Measurements from ENCODE around the gene HDAC4.

HDAC4 gene

DNA sequence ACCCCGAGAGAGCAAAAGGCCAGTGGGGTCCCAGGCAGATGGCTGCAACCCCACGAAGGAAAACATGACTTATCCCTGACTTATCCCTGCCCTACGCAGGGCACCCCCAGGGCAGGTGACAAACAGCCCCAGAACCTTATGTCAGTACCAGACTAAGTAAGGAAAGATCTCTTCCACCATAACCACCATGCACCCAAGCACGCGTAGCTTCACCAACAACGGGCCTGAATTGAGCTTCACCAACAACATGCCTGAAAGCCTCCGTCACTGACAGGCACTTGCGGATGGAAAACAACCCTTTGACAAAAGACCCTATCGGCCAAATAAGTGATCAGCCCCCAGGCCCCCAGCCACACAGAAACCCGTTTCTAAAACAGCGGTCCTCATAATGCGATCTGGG lies 34.1 kb downstream of the HDAC4 start:
- no peaks in the 10 kb centered on the region for H3K9me3 ChIP-seq (ENCODE audit: control insufficient read depth, insufficient read depth, low read depth, low read length)
- ChIA-PET CTCF (no interaction called here), POLR2A (no interaction called here)
- TF ChIP-seq MEIS1 (CRISPR knock-in tag; IDR thresholded peaks at IDR 0.05; ENCODE audit: borderline replicate concordance) (no peak), ZNF423 (tag by site-specific recombination; IDR thresholded peaks at IDR 0.05) (no peak), ZNF747 (tag by site-specific recombination; IDR thresholded peaks at IDR 0.05) (no peak), ZNF221 (tag by site-specific recombination; IDR thresholded peaks at IDR 0.05; ENCODE audit: borderline replicate concordance) (no peak), YY2 (tag by site-specific recombination; IDR thresholded peaks at IDR 0.05) (no peak), YY1 (tag by site-specific recombination; IDR thresholded peaks at IDR 0.05) (no peak), ZNF155 (tag by site-specific recombination; IDR thresholded peaks at IDR 0.05) (no peak)
- H3K27ac ChIP-seq (ENCODE audit: extremely low read depth, low read depth, low read length) = no peak overlapping the region
- H3K4me3 ChIP-seq (ENCODE audit: low read depth, low read length) = no peak overlapping the region
- no peaks in the 10 kb centered on the region; the same call in 1 of the 2 replicates for H3K4me1 ChIP-seq (ENCODE audit: control insufficient read depth, insufficient read depth, low read length)
- H3K36me3 ChIP-seq (ENCODE audit: control insufficient read depth in 2 of 2, insufficient read depth in 1 of 2, low read length in 2 of 2) = no peaks in the 10 kb centered on the region

DNA sequence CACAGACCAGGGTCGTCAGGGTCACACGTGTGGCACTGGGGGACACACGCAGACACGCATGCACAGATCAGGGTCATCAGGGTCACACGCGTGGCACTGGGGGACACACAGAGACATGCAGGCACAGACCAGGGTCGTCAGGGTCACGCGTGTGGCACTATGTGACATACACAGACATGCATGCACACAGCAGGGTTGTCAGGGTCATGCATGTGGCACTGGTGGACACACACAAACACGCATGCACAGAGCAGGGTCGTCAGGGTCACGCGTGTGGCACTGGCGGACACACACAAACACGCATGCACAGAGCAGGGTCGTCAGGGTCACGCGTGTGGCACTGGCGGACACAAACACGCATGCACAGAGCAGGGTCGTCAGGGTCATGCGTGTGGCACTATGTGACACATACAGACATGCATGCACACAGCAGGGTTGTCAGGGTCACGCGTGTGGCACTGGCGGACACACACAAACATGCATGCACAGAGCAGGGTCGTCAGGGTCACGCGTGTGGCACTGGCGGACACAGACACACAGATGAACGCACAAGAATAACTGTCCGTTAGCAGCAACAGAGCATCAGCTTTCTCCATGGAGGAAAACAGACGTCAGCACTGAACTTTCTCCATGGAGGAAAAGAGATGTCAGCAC lies 34.9 kb downstream of the HDAC4 start:
- Histone ChIP-seq H3K4me1 (ENCODE audit: control insufficient read depth, insufficient read depth, low read length) (no peaks in the 10 kb centered on the region; the same call in 1 of the 2 replicates), H3K27ac (ENCODE audit: extremely low read depth, low read depth, low read length) (no peak overlapping the region), H3K9me3 (ENCODE audit: control insufficient read depth, insufficient read depth, low read depth, low read length) (no peaks in the 10 kb centered on the region), H3K4me3 (ENCODE audit: low read depth, low read length) (no peak overlapping the region), H3K36me3 (ENCODE audit: control insufficient read depth in 2 of 2, insufficient read depth in 1 of 2, low read length in 2 of 2) (no peaks in the 10 kb centered on the region)
- ChIA-PET POLR2A (no interaction called here), CTCF (no interaction called here)
- TF ChIP-seq ZNF624 (tag by site-specific recombination; IDR thresholded peaks at IDR 0.05) = no peak
- TF ChIP-seq, protein P1, sequence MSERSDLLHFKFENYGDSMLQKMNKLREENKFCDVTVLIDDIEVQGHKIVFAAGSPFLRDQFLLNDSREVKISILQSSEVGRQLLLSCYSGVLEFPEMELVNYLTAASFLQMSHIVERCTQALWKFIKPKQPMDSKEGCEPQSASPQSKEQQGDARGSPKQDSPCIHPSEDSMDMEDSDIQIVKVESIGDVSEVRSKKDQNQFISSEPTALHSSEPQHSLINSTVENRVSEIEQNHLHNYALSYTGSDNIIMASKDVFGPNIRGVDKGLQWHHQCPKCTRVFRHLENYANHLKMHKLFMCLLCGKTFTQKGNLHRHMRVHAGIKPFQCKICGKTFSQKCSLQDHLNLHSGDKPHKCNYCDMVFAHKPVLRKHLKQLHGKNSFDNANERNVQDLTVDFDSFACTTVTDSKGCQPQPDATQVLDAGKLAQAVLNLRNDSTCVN (tag by site-specific recombination; optimal IDR thresholded peaks at IDR 0.05) = no peak
- TF ChIP-seq ZNF670 (tag by site-specific recombination; IDR thresholded peaks at IDR 0.05; ENCODE audit: low read depth) = no peak
- TF ChIP-seq MYNN (tag by site-specific recombination; IDR thresholded peaks at IDR 0.05; ENCODE audit: borderline replicate concordance) = no peak
- TF ChIP-seq ZNF658 (tag by site-specific recombination; IDR thresholded peaks at IDR 0.05) = no peak
- TF ChIP-seq, protein P2, sequence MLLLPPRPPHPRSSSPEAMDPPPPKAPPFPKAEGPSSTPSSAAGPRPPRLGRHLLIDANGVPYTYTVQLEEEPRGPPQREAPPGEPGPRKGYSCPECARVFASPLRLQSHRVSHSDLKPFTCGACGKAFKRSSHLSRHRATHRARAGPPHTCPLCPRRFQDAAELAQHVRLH (tag by site-specific recombination; IDR thresholded peaks at IDR 0.05) = no peak
- no peak for TF ChIP-seq ZBTB1 (tag by site-specific recombination; IDR thresholded peaks at IDR 0.05)
- TF ChIP-seq, protein P3, sequence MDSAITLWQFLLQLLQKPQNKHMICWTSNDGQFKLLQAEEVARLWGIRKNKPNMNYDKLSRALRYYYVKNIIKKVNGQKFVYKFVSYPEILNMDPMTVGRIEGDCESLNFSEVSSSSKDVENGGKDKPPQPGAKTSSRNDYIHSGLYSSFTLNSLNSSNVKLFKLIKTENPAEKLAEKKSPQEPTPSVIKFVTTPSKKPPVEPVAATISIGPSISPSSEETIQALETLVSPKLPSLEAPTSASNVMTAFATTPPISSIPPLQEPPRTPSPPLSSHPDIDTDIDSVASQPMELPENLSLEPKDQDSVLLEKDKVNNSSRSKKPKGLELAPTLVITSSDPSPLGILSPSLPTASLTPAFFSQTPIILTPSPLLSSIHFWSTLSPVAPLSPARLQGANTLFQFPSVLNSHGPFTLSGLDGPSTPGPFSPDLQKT (IDR thresholded peaks at IDR 0.05; ENCODE audit: borderline replicate concordance, low read depth, low read length) = no peak
- TF ChIP-seq KLF10 (tag by site-specific recombination; IDR thresholded peaks at IDR 0.05) = no peak
- no peak for TF ChIP-seq SALL2 (tag by site-specific recombination; IDR thresholded peaks at IDR 0.05; ENCODE audit: borderline replicate concordance)
- TF ChIP-seq, protein P4, sequence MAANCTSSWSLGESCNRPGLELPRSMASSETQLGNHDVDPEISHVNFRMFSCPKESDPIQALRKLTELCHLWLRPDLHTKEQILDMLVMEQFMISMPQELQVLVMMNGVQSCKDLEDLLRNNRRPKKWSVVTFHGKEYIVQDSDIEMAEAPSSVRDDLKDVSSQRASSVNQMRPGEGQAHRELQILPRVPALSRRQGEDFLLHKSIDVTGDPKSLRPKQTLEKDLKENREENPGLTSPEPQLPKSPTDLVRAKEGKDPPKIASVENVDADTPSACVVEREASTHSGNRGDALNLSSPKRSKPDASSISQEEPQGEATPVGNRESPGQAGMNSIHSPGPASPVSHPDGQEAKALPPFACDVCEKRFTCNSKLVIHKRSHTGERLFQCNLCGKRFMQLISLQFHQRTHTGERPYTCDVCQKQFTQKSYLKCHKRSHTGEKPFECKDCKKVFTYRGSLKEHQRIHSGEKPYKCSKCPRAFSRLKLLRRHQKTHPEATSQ (tag by site-specific recombination; IDR thresholded peaks at IDR 0.05) = no peak
- TF ChIP-seq KLF16 (tag by site-specific recombination; IDR thresholded peaks at IDR 0.05) = no peak
- TF ChIP-seq HOXD13 (CRISPR knock-in tag; IDR thresholded peaks at IDR 0.05; ENCODE audit: borderline replicate concordance) = no peak
- TF ChIP-seq ZBTB20 (tag by site-specific recombination; IDR thresholded peaks at IDR 0.05) = no peak
- no peak for TF ChIP-seq ZNF10 (tag by site-specific recombination; IDR thresholded peaks at IDR 0.05)
- TF ChIP-seq, protein P5, sequence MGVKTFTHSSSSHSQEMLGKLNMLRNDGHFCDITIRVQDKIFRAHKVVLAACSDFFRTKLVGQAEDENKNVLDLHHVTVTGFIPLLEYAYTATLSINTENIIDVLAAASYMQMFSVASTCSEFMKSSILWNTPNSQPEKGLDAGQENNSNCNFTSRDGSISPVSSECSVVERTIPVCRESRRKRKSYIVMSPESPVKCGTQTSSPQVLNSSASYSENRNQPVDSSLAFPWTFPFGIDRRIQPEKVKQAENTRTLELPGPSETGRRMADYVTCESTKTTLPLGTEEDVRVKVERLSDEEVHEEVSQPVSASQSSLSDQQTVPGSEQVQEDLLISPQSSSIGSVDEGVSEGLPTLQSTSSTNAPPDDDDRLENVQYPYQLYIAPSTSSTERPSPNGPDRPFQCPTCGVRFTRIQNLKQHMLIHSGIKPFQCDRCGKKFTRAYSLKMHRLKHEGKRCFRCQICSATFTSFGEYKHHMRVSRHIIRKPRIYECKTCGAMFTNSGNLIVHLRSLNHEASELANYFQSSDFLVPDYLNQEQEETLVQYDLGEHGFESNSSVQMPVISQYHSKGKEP (tag by site-specific recombination; IDR thresholded peaks at IDR 0.05) = no peak
- no peak for TF ChIP-seq ZNF157 (tag by site-specific recombination; IDR thresholded peaks at IDR 0.05)
- TF ChIP-seq YY2 (tag by site-specific recombination; IDR thresholded peaks at IDR 0.05) = no peak
- TF ChIP-seq ZNF138 (tag by site-specific recombination; IDR thresholded peaks at IDR 0.05; ENCODE audit: borderline replicate concordance) = no peak
